NT2/D1 (cell line): ENCODE data around the gene PDE11A.

ENCODE experiments used
- SUZ12 ChIP-seq: IDR thresholded peaks from 2 replicates; pipeline ENCODE4 v1.6.1; 2011; ENCODE audit not compliant: insufficient read length, insufficient read depth; ENCODE audit errors: extremely low read depth
- YY1 ChIP-seq: IDR thresholded peaks from 2 replicates; pipeline ENCODE4 v1.6.1; 2011; ENCODE audit not compliant: insufficient read length, insufficient read depth

DNA sequence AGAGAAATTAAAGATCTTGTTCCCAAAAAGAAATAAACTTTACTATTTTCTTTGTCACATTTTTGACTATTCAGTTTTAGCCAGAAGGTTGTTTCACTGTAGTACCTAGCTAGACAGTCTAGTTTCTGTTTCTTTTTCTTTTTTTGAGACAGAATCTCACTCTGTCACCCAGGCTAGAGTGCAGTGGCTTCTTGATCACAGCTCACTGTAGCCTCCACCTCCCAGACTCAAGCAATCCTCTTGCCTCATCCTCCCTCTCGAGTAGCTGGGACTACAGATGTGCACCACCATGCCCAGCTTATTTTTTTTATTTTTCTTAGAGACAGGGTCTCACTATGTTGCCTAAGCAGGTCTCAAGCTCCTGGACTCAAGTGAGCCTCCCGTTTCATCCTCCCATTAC is 41.9 kb upstream of the PDE11A start:
- TF ChIP-seq YY1 (no peak), SUZ12 (no peak)
